HG03469 (cell line): ENCODE data around the gene MACROD2.

ENCODE experiments used
- ATAC-seq: cut with Tn5 transposase; IDR thresholded peaks from one replicate; pipeline ENCODE4 v1.9.1; 2021; ENCODE audit warnings: mild to moderate bottlenecking, moderate library complexity, moderate number of reproducible peaks; ENCODE audit not compliant: unreplicated experiment

Gene MACROD2

GRCh38 chr20:14622796-14623195, 627.5 kb downstream of the MACROD2 start:
- no peak for ATAC-seq

GRCh38 chr20:14631011-14631410, 635.7 kb downstream of the MACROD2 start:
- no peak for ATAC-seq

GRCh38 chr20:14632906-14633305, 637.6 kb downstream of the MACROD2 start:
- ATAC-seq = no peak

GRCh38 chr20:14633507-14633906, 638.2 kb downstream of the MACROD2 start:
- no peak for ATAC-seq

GRCh38 chr20:14634665-14635064, 639.3 kb downstream of the MACROD2 start:
- no peak for ATAC-seq

GRCh38 chr20:14637441-14637840, 642.1 kb downstream of the MACROD2 start:
- ATAC-seq = no peak

GRCh38 chr20:14643146-14643545, 647.8 kb downstream of the MACROD2 start:
- no peak for ATAC-seq

- ATAC-seq = no peak
Observed at GRCh38 chr20:14643556-14643955, 648.2 kb downstream of the MACROD2 start.

- ATAC-seq = no peak
Observed at GRCh38 chr20:14644306-14645097, 649.2 kb downstream of the MACROD2 start.

GRCh38 chr20:14647016-14647415, 651.7 kb downstream of the MACROD2 start:
- ATAC-seq = no peak

GRCh38 chr20:14649662-14650061, 654.3 kb downstream of the MACROD2 start:
- no peak for ATAC-seq

- no peak for ATAC-seq
Observed at GRCh38 chr20:14657266-14658005, 662.1 kb downstream of the MACROD2 start.

- no peak for ATAC-seq
Observed at GRCh38 chr20:14664101-14664500, 668.8 kb downstream of the MACROD2 start.

- ATAC-seq = no peak
Observed at GRCh38 chr20:14666696-14667095, 671.4 kb downstream of the MACROD2 start.

- ATAC-seq = no peak
Observed at GRCh38 chr20:14667226-14667625, 671.9 kb downstream of the MACROD2 start.

GRCh38 chr20:14672066-14672465, 676.8 kb downstream of the MACROD2 start:
- no peak for ATAC-seq

- ATAC-seq = no peak
Observed at GRCh38 chr20:14673164-14673563, 677.8 kb downstream of the MACROD2 start.

GRCh38 chr20:14677455-14677854, 682.1 kb downstream of the MACROD2 start:
- no peak for ATAC-seq

- no peak for ATAC-seq
Observed at GRCh38 chr20:14685183-14685582, 689.9 kb downstream of the MACROD2 start.

- no peak for ATAC-seq
Observed at GRCh38 chr20:14687313-14687712, 692.0 kb downstream of the MACROD2 start.

- no peak for ATAC-seq
Observed at GRCh38 chr20:14688005-14688404, 692.7 kb downstream of the MACROD2 start.

GRCh38 chr20:14691994-14692393, 696.7 kb downstream of the MACROD2 start:
- ATAC-seq = no peak
